ENCODE results near the gene KCNQ1.

Gene KCNQ1

DNA sequence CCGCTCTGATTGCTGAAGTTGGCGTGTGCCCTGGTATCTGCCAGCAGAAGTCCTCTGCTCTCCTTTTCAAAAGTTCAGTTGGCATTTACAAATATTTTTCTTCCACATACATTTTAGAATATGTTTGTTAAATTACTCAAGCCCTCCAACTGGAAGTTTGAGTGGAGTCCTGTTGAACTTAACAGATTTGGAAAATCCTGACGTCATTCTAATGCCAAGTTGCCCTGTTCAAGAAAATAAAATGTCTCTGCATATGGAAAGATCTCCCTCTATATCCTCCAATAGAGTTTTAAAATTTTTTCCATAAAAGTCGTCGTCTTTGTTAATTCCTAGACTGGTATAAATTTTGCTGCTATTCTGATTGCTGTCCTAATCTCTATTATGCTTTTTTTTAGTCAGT, 251.6 kb downstream of the KCNQ1 start:
- FAIRE-seq (no peak), DNase-seq (ENCODE audit: insufficient read length, low spot score) (no peak)
- TF ChIP-seq TAF1 (IDR thresholded peaks at IDR 0.05; ENCODE audit: low read depth, low read length) (no peak), SPI1 (IDR thresholded peaks at IDR 0.05; ENCODE audit: low read depth, low read length) (no peak), POLR2AphosphoS5 (IDR thresholded peaks at IDR 0.05; ENCODE audit: low read depth, low read length) (no peak), POU2F2 (IDR thresholded peaks at IDR 0.05; ENCODE audit: low read depth, low read length) (no peak), POLR2A (IDR thresholded peaks at IDR 0.05; ENCODE audit: low read depth, low read length) (no peak), PAX5 (IDR thresholded peaks at IDR 0.05; ENCODE audit: insufficient read depth, low read length, severe bottlenecking) (no peak)

DNA sequence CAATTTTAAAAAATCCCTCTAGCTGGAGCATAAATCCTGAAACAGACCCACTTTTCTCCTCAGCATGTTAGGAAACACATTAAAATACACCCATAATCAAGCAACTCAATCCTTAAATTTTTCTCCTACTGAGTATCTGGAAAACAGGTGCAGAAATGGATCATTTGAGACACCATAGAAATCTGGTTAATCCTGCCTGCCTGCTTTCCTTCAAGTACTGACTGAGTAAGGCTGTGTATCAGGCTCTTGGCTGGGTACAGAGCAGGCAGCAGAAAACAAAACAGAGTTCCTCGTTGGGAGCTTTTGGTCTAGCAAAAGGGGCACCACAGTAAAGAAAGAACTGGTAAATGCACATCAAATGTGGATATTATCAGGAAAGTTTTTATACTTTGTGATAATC, 253.1 kb downstream of the KCNQ1 start:
- no peak for TF ChIP-seq PAX5 (IDR thresholded peaks at IDR 0.05; ENCODE audit: insufficient read depth, low read length, severe bottlenecking)
- TF ChIP-seq SPI1 (IDR thresholded peaks at IDR 0.05; ENCODE audit: low read depth, low read length): no peak
- no peak for TF ChIP-seq TAF1 (IDR thresholded peaks at IDR 0.05; ENCODE audit: low read depth, low read length)
- no peak for TF ChIP-seq POLR2A (IDR thresholded peaks at IDR 0.05; ENCODE audit: low read depth, low read length)
- TF ChIP-seq POLR2AphosphoS5 (IDR thresholded peaks at IDR 0.05; ENCODE audit: low read depth, low read length): no peak
- TF ChIP-seq POU2F2 (IDR thresholded peaks at IDR 0.05; ENCODE audit: low read depth, low read length): no peak
- no peak for DNase-seq (ENCODE audit: insufficient read length, low spot score)
- FAIRE-seq: no peak

DNA sequence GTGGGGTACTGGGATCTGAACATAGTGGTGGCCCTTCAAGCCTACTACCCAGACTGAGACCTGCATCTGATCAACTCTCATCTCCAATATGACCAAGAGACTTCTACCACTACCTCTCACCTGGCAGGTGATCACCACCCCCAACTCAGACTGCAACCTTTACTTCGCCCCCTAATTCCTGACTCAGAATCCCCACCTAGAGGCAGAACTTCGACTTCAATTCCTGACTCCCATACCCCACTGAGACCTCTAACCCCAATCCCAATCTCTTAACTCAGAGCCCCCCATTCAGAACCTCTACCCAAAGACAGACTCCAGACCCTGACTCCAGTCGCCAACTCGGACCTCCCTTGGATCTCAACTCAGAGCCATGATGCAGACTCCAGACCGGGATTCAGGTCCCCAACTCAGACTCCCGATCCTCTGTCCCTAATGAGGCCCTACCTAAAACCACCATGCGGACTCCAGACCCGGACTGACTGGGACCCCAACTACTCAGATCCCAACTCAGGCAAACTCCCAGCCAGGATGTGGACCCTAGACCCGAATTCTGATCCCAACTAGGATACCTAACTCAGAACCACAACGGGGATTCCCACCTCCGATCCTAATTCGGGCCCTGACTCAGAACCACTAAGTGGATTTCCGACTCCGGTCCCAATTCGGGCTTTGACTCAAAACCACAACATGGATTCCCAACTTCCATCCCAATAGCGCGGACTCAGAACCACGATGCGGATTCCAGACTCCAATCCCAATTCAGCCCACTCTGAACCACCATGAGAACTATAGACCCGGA, 253.8 kb downstream of the KCNQ1 start:
- no peak for DNase-seq (ENCODE audit: insufficient read length, low spot score)
- no peak for FAIRE-seq
- TF ChIP-seq POLR2A (IDR thresholded peaks at IDR 0.05; ENCODE audit: low read depth, low read length) (no peak), PAX5 (IDR thresholded peaks at IDR 0.05; ENCODE audit: insufficient read depth, low read length, severe bottlenecking) (no peak), POLR2AphosphoS5 (IDR thresholded peaks at IDR 0.05; ENCODE audit: low read depth, low read length) (no peak), TAF1 (IDR thresholded peaks at IDR 0.05; ENCODE audit: low read depth, low read length) (no peak), SPI1 (IDR thresholded peaks at IDR 0.05; ENCODE audit: low read depth, low read length) (no peak), POU2F2 (IDR thresholded peaks at IDR 0.05; ENCODE audit: low read depth, low read length) (no peak)

DNA sequence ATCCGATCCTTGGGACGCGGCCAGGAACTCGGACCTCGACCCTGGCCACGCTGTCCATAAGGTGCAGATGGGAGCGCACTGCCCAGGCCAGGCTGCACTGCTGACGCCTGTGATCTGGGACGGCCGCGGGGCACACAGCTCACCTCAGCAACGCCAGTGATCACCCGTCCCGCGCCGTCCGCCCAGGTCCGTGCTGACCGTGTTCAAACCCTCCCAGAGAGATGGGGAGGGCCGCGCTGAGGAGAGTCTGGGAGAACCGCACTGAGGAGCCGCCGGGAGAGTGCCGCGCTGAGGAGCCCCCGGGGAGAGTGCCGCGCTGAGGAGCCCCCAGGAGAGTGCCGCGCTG, 254.3 kb downstream of the KCNQ1 start:
- DNase-seq (ENCODE audit: insufficient read length, low spot score) (no peak), FAIRE-seq (no peak)
- TF ChIP-seq PAX5 (IDR thresholded peaks at IDR 0.05; ENCODE audit: insufficient read depth, low read length, severe bottlenecking) (no peak), POU2F2 (IDR thresholded peaks at IDR 0.05; ENCODE audit: low read depth, low read length) (no peak)

DNA sequence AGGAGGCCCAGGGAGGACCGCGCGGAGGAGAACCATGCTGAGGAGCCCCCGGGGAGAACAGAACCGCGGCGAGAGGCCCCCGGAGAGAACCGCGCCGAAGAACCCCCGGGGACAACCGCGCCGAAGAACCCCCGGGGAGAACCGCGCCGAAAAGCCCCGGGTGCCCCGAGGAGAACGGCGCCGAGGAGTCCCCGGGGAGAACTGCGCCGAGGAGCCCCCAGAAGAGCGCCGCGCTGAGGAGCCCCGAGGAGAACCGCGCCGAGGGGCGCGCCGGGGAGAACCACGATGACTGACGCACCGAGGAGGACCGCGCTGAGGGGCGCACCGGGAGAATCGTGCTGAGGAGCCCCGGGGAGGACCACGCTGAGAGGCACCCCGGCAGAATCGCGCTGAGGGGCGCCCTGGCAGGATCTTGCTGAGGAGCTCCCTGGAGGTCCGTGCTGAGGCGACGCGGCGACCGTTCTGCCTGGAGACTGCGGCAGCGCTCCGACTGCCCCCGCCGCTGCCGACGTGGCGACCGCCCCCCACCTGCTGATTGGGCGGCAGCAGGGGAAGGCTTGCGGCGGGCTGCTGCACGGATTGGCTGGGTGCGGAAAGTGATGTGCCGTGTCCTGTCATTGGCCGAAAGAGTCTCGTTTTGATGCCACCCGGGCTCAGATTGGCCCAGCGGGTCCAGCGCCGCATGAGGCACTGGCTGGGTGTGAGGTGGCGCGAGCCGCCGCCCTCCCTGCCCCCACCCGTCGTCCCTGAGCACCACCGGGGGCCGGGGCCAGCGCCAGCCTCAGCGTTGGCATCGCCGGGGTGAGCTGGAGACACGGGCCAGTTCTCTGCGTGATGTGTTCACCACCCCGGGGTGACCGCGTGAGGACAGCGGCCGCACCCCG, 255.0 kb downstream of the KCNQ1 start, which contains the start of gene KCNQ1OT1:
TSS of gene KCNQ1OT1 (minus strand) at position 464 of the 884 bp plus-strand sequence.
- DNase-seq (ENCODE audit: insufficient read length, low spot score) (peak; percentile 92), FAIRE-seq (peak; percentile 90)
- TF ChIP-seq TAF1 (IDR thresholded peaks at IDR 0.05; ENCODE audit: low read depth, low read length): peak; percentile 95
- peak; percentile 73 for TF ChIP-seq POU2F2 (IDR thresholded peaks at IDR 0.05; ENCODE audit: low read depth, low read length)
- no peak for TF ChIP-seq PAX5 (IDR thresholded peaks at IDR 0.05; ENCODE audit: insufficient read depth, low read length, severe bottlenecking)
- TF ChIP-seq POLR2A (IDR thresholded peaks at IDR 0.05; ENCODE audit: low read depth, low read length): peak; percentile 98
- TF ChIP-seq SPI1 (IDR thresholded peaks at IDR 0.05; ENCODE audit: low read depth, low read length): no peak
- TF ChIP-seq POLR2AphosphoS5 (IDR thresholded peaks at IDR 0.05; ENCODE audit: low read depth, low read length): peak; percentile 98

DNA sequence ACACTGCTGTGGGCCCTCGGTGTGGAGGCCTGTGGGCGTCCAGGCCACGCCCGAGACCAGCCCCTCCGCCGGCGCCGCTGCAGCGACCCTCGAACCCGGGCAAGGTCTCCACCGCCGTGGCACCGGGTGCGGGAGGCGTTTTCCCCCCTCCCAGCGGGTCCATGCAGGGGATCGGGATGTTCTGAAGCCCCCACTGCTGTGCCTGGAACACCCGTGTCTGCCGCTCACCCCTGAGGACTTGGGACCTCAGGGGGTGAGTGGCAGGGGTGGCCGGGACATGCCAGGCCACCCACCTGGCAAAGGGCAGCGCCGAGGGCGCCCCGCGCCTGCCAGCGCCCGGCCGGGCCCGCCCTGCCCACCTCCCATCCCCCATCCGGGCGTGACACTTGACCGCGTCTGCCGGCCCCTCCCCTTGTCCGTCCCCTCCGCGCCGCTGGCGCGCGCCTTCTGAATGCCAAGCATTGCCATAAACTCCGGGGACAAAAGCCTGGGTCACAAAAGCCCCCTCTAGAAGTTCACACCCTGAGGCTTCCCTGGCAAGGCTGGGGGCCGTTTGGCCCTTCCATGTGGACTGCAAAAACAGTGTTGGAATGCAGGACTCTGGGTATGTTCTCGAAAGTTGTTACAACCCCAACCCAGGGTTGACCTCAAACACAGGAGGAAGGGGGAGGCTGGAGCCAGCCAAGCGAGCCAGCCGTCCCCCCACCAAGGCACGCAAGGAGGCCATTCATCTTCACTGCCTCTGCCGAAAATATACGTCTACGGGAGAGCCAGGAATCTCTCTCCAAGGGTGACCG, 255.8 kb downstream of the KCNQ1 start:
- TF ChIP-seq TAF1 (IDR thresholded peaks at IDR 0.05; ENCODE audit: low read depth, low read length) (no peak), POU2F2 (IDR thresholded peaks at IDR 0.05; ENCODE audit: low read depth, low read length) (no peak), SPI1 (IDR thresholded peaks at IDR 0.05; ENCODE audit: low read depth, low read length) (no peak), POLR2AphosphoS5 (IDR thresholded peaks at IDR 0.05; ENCODE audit: low read depth, low read length) (no peak), POLR2A (IDR thresholded peaks at IDR 0.05; ENCODE audit: low read depth, low read length) (no peak), PAX5 (IDR thresholded peaks at IDR 0.05; ENCODE audit: insufficient read depth, low read length, severe bottlenecking) (no peak)
- peak; percentile 51 for FAIRE-seq
- no peak for DNase-seq (ENCODE audit: insufficient read length, low spot score)

DNA sequence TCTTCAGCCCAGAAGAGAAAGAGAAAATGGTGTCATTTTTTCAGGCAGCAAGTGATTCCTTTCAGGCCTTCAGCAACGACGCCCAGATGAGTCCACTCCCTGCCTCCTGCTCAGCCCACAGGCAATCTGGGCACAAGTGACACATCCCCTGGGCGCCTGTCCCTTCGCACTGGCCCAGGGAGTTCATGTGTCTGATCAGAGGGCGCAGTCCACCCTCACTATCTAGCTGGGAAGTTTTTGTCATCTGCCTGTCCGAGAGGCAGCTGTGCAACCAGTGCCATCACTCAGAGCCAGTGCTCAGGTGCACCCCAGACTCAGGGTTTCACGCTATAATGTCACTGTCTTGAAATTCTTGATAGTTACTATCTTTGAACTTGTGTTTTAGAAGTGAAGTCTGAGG, 256.4 kb downstream of the KCNQ1 start:
- TF ChIP-seq POU2F2 (IDR thresholded peaks at IDR 0.05; ENCODE audit: low read depth, low read length) (no peak), PAX5 (IDR thresholded peaks at IDR 0.05; ENCODE audit: insufficient read depth, low read length, severe bottlenecking) (no peak)
- DNase-seq (ENCODE audit: insufficient read length, low spot score) (no peak), FAIRE-seq (no peak)

DNA sequence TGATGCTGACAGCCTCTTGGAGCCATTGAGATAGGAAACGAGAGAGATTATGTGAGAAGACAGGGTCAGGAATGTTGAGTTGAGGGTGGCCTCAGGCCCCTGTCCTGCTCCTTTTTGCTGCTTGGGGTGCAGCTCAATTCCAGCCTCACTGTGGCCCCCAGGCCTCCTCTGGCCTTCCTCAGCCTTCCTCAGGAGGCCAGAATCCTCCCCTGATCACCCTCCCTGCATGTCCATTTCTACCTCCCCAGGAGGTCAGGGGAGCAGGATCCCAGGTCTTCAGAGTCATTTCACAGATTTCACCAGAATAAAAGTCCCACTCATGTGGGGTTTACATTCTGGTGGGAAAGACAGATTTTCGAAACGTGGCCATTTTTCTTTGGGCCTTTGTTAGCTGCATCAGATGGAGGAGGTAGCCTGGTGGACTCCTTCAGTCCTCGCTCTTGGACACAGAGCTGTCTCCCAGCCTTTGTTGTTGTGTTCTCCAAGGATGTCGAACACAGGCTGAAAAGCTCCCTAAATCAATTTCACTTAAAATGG, 257.2 kb downstream of the KCNQ1 start:
- no peak for FAIRE-seq
- TF ChIP-seq POLR2AphosphoS5 (IDR thresholded peaks at IDR 0.05; ENCODE audit: low read depth, low read length) (no peak), TAF1 (IDR thresholded peaks at IDR 0.05; ENCODE audit: low read depth, low read length) (no peak), POLR2A (IDR thresholded peaks at IDR 0.05; ENCODE audit: low read depth, low read length) (no peak), POU2F2 (IDR thresholded peaks at IDR 0.05; ENCODE audit: low read depth, low read length) (no peak), PAX5 (IDR thresholded peaks at IDR 0.05; ENCODE audit: insufficient read depth, low read length, severe bottlenecking) (no peak), SPI1 (IDR thresholded peaks at IDR 0.05; ENCODE audit: low read depth, low read length) (no peak)
- no peak for DNase-seq (ENCODE audit: insufficient read length, low spot score)

Data from GM12891 (cell line).